Tongue (tissue), 2 donors: ENCODE measurements around the gene SMCHD1. TPM values are rescaled to one million over a fixed set of nuclear protein-coding genes. Genes with fewer than 3 reads are reported as not detected.
"Not testable (repeated sequence)": the region's sequence is repeated elsewhere in the genome, so short reads cannot be mapped to it uniquely, and the experiment has no call there.

Experiments used
- DNase-seq: peaks from one replicate; pipeline ENCODE4 v3.0.0-alpha.2; 2015
- total RNA-seq: library from RNA; depleted of rRNA; stranded (reverse); fragments of >200 nt; gene quantifications from one replicate; pipeline ENCODE4 v1.2.3, GENCODE V29; 2014

The SMCHD1 gene
- total RNA-seq, 1 donor from 2014 or later: 143 TPM

- no peak for DNase-seq
Measured at GRCh38 chr18:2818281-2818680, 162.8 kb downstream of the SMCHD1 start.

DNA sequence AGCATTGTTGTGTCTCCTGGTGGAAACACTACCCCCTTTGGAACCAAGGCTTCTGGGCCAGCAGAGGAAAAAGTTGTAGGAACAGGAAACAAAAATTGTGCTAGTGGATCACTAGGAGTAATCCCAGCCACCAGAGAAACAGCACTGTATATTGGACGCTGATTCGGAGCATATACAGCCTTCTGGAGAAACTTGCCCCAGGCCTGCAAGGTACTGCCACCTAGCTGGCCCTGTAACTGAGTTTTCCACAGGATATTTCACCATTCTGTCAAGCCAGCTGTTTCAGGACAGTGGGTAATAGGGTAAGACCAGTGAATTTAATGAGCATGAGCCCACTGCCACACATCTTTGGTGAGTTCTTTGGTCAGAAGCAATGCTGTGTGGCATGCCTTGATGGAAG, 166.2 kb downstream of the SMCHD1 start:
- DNase-seq: no peak

DNA sequence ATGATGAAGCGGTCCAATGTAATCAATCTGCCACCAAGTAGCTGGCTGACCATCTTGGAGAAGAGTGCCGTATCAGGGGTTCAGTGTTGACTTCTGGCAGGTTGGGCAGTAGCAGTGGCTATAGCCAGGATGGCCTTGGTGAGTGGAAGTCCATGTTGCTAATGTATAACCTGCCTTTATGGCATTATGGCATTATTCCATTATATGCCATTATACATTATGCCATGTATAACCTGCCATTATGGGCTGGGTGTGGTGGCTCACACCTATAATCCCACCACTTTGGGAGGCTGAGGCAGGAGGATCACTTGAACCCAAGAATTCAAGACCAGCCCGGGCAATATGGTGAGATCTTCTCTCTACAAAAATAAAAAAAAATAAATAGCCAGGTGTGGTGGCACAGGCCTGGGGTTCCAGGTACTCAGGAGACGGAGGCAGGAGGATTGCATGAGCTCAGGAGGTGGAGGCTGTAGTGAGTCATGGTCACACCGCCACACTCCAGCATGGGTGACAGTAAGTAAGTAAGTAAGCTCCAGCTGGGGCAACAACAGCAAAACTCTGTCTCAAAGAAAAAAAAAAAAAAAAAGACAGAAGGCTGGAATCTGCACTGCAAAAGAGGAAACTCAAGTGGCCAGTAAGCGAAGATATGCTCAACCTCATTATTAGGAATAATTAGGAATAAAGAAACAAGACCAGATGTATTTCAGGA, 166.8 kb downstream of the SMCHD1 start:
- DNase-seq: no peak

DNA sequence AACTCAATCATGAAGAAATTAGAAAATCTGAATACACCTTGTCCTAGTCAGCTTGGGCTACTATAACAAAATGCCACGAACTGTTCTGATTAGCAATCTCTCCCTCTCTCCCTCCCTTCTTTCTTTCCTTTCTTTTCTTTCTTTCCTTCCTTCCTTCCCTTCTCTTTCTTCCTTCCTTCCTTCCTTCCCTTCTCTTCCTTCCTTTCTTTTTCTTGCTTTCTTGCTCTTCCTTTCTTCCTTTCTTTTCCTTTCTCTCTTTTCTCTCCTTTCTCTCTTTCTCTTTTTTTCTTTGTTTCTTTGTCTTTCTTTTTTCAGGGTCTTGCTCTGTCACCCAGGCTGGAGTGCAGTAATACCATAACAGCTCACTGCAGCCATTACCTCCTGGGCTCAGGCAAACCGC, 167.7 kb downstream of the SMCHD1 start:
- no peak for DNase-seq

DNA sequence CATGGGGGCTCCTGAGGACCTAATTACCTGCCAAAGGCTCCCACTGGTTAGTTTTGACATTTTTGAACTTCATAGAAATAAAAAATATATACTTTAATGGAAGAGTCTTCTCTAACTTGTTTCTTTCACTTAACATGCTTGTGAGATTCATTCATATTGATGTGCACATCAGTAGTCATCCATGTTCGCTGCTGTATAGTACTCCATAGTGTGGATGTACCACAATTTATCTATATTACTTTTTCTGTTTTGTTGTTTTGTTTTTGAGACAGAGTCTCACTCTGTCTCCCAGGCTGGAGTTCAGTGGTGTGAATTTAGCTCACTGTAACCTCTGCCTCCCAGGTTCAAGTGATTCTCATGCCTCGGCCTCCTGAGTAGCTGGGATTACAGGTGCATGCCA, 168.4 kb downstream of the SMCHD1 start:
- no peak for DNase-seq

DNA sequence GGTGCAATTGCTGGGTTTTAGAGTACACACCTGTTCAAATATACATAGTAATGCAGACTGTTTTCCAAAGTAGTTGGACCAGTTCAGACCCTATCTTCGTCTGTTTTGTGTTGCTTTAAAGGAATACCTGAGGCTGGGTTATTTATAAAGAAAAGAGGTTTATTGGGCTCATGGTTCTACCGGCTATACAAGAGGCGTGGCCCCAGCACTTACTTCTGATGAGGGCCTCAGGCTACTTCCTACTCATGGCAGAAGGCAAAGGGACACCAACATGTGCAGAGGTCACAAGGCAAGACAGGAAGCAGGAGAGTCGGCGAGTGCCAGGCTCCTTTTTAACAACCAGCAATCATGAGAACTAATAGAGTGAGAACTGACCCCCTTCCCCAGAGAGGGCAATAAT, 169.3 kb downstream of the SMCHD1 start:
- DNase-seq: no peak

DNA sequence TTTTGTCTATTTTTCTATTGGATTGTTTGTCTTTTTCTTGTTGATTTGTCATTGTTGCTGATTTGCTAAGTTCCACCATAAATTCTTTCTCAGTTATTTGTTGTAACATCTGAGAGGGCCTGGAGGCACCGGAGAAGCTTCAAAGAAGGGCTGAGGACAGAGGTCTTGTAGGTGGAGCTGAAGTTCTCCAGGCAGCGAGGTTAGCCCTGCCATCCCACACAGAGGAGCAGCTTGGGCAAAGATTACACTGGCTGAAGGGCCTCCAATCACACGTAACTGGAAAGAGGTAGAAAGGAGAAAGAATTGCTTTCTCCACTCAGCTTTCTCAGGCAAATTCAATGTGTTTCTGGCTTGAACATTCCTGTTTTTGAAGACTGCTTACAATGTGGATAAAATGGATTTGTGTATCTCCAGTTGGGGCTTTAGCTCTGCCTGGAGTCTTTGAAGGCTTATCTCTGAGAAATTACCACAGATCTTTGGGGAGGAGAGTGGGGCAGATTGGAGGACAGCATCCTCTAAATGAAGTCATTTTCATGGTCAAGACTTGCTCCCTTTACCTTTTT, 170.2 kb downstream of the SMCHD1 start:
- no peak for DNase-seq

DNA sequence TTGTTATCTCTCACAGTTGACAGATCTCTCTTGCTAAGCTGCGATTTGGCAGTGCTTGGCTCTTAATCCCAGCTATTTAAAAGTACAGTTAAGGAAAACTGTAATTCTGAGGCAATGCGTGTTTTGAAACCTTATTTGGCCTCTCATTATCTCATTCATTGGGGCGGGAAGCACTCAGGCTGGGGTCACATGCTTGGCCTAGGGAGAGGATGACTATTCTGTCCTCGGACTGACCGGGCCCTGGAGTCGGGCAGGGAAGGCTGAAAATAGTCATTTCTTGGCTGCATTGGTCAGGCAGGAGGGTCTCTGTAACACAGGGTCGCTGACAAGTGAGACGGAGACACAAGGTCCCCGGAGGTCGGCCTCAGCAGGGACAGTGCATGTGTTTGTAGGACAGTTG, 171.1 kb downstream of the SMCHD1 start:
- DNase-seq: no peak

GRCh38 chr18:2827061-2827460, 171.5 kb downstream of the SMCHD1 start:
- no peak for DNase-seq

DNA sequence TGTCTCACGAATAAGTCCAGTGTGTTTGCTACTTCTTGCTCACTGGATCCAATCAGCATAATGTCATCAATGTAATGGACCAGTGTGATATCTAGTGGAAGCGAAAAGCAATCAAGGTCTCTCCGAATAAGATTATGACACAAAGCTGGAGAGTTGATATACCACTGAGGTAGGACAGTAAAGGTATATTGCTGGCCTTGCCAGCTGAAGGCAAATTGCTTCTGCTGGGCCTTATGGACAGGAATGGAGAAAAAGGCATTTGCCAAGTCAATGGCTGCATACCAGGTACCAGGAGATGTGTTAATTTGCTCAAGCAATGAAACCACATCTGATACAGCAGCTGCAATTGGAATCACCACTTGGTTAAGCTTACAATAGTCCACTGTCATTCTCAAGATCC, 180.6 kb downstream of the SMCHD1 start:
- not testable (repeated sequence) for DNase-seq

GRCh38 chr18:2837290-2837689, 181.8 kb downstream of the SMCHD1 start:
- DNase-seq: not testable (repeated sequence)

DNA sequence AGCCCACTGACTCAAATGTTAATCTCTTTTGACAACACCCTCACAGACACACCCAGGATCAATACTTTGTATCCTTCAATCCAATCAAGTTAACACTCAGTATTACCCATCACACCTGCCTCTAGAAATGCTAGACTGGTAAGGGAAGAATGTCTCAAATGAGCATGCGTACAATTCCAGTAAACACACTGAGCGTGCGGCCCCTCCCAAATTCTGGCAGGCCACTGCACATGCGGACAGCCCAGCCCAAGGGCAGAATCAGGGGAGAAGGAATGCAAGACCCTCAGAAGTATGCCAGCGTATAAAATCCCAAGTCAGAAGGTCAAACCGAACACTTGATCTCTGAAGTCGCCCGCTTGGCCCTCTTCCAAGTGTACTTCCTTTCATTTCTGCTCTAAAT, 183.7 kb downstream of the SMCHD1 start:
- DNase-seq: no peak

DNA sequence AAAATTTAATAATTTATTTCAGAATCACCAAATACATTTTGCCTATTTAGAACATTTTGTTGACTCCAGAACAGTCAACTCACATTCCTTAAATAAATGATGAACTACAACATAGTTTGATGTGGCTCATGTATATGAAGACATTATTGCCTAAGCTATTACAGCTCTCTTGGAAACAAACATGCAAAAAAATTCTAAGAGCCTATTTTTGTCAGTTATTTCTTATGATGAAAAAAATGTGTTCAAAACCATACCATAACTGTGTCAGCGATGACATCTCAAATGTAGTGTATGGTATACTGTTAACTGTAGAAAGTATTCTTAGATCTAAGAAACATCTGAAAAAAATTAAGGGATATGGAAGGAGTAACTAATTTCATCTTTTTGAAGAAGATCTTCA, 185.0 kb downstream of the SMCHD1 start:
- DNase-seq: no peak

- no peak for DNase-seq
Measured at GRCh38 chr18:2843146-2843545, 187.6 kb downstream of the SMCHD1 start.

DNA sequence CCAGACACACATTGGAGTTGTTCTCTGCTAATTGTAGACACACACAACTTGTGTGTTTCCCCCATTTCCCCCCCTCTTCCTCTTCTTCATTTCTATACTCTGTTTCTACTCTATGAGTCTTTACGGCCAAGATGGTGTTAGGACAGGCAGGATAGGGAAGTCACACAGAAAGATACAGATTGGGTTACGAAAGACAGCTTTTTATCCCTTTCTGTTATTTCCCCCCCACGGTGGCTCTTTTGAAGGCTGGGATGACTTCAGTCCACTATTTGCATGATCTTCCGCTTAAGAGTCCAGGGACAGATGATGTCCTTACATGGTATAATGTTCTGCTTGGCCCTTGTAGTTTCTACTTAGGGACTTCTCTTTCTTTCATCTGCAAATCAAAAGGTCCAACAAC, 189.6 kb downstream of the SMCHD1 start:
- DNase-seq: no peak

DNA sequence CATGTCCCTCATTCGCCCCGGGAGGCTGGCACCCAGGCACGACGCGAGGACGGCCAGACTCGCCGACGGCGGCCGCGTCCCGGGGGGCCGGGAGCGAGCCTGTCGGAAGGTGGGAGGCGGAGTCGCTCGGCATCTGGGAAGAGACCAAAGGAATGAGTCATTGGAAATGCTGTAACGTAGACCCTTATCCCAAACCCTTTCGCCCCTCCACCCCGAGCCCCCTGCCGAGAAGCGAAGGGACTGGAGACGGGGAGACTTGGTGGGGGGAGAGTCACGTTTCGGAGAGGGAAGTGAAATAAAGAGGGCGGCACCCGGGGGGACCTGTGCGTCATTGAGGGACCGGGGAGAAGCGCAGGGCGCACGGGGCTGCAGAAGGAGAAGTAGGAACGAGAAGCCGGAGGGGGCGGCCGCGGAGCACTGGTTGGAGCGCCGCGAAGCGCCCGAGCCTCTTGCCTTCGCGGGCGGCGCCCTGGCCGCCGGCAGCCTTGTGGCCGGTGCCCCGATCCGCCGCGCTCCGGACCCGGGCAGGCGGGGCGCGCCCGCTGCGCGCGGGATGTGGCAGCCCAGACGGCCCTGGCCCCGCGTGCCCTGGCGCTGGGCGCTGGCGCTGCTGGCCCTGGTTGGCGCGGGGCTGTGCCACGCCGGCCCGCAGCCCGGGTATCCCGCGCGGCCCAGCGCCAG, 191.2 kb downstream of the SMCHD1 start, which contains the start of gene EMILIN2:
TSS of gene EMILIN2 (plus strand) at position 371 of the 681 bp plus-strand sequence. CDS start at position 554, 183 bp downstream.
- DNase-seq: peak; percentile 70

- DNase-seq: peak; percentile 52
Measured at GRCh38 chr18:2847317-2848246, 192.1 kb downstream of the SMCHD1 start.

- DNase-seq: peak; percentile 39
Measured at GRCh38 chr18:2848247-2849246, 193.0 kb downstream of the SMCHD1 start.

GRCh38 chr18:2850816-2851215, 195.3 kb downstream of the SMCHD1 start:
- DNase-seq: no peak

DNA sequence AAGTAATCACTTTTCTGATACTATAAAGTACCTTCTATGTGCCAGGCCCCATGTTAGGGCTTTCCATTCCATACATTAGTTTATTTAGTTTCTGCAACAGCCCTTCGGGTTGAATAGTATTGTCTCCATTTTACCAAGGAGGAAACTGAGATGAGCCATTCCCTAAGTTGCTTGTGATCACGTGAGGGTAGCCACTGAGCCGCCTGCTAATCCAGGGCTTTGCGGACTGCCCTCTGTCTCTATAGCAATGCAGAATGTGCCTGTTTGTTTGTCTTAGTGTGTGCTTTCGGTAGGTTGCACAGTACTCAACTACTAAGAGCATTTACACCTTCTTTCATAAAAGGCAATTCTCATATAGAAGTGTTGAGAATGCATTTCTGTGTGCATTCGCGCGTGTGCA, 196.2 kb downstream of the SMCHD1 start:
- DNase-seq: no peak

GRCh38 chr18:2852460-2852859, 196.9 kb downstream of the SMCHD1 start:
- DNase-seq: not testable (repeated sequence)
